IMR-90 (cell line): Measurements from ENCODE around the gene EFEMP2. TPM values are rescaled to one million over a fixed set of nuclear protein-coding genes. Genes with fewer than 3 reads are reported as not detected.

Source experiments
- ATAC-seq: fragments of 200-7000 bp; cut with Tn5 transposase; 2 replicates; pipeline ENCODE4 v1.9.1; 2020; ENCODE audit warnings: low read depth, mild to moderate bottlenecking, moderate library complexity
- BruUV-seq: library from RNA; stranded (reverse); fragments of 400-500 nt; replicated peaks from 2 replicates; lab custom pipeline; 2021; lab: Mats Ljungman, UMichigan
- CTCF ChIA-PET: fragments of 300-600 bp; formaldehyde crosslinking; extraction: SDS; loops from one replicate; lab custom pipeline; 2021; ENCODE audit warnings: antibody characterized with exemption; lab: Yijun Ruan, JAX
- POLR2A ChIA-PET: fragments of 300-600 bp; sonication (Branson Sonifier 250); formaldehyde crosslinking; loops from one replicate; lab custom pipeline; 2022; ENCODE audit warnings: antibody characterized with exemption; ENCODE audit not compliant: unreplicated experiment; lab: Charles Lee
- DNase-seq: peaks from one replicate; pipeline ENCODE4 v3.0.0; 2013
- H2AFZ ChIP-seq: replicated peaks from 2 replicates; pipeline ENCODE3; 2013; ENCODE audit warnings: low read length, mild to moderate bottlenecking; ENCODE audit not compliant: poor library complexity
- H2AK5ac ChIP-seq: 2 replicates; pipeline ENCODE4 v1.6.1; 2013; ENCODE audit warnings: low read depth, low read length, inconsistent platforms
- H2AK9ac ChIP-seq: replicated peaks from 2 replicates; pipeline ENCODE3; 2013; ENCODE audit warnings: mild to moderate bottlenecking, low read depth, low read length, moderate library complexity; ENCODE audit not compliant: poor library complexity
- H2BK120ac ChIP-seq: 2 replicates; pipeline ENCODE4 v1.6.1; 2013; ENCODE audit warnings: low read depth, low read length, inconsistent platforms
- H2BK15ac ChIP-seq: 3 replicates; pipeline ENCODE4 v1.6.1; 2013; ENCODE audit warnings: low read depth, low read length, inconsistent platforms
- H2BK20ac ChIP-seq: 2 replicates; pipeline ENCODE4 v1.6.1; 2013; ENCODE audit warnings: low read depth, mild to moderate bottlenecking, inconsistent platforms, low read length, moderate library complexity
- H2BK5ac ChIP-seq: 2 replicates; pipeline ENCODE4 v1.6.1; 2013; ENCODE audit warnings: mild to moderate bottlenecking, low read depth, low read length, inconsistent platforms; ENCODE audit not compliant: poor library complexity, severe bottlenecking
- H3K14ac ChIP-seq: replicated peaks from 2 replicates; pipeline ENCODE4 v1.6.1; 2013; ENCODE audit warnings: low read depth, low read length, inconsistent platforms
- H3K18ac ChIP-seq: 2 replicates; pipeline ENCODE4 v1.6.1; 2013; ENCODE audit warnings: low read depth, low read length, control low read depth
- H3K23ac ChIP-seq: 2 replicates; pipeline ENCODE4 v1.6.1; 2013; ENCODE audit warnings: low read depth, low read length, inconsistent platforms
- H3K27ac ChIP-seq: 2 replicates; pipeline ENCODE4 v1.5.1; 2013; ENCODE audit warnings: mild to moderate bottlenecking, control low read depth, low read length; ENCODE audit not compliant: insufficient read depth
- H3K27me3 ChIP-seq: 2 replicates; pipeline ENCODE4 v1.6.1; 2013; ENCODE audit warnings: low read length; ENCODE audit not compliant: control insufficient read depth, insufficient read depth
- H3K36me3 ChIP-seq: 2 replicates; pipeline ENCODE4 v1.6.1; 2013; ENCODE audit warnings: low read length, mixed read lengths; ENCODE audit not compliant: control insufficient read depth, insufficient read depth
- H3K4ac ChIP-seq: 2 replicates; pipeline ENCODE4 v1.6.1; 2013; ENCODE audit warnings: low read depth, low read length, inconsistent platforms
- H3K4me1 ChIP-seq: 2 replicates; pipeline ENCODE4 v1.6.1; 2013; ENCODE audit warnings: low read length, mixed read lengths; ENCODE audit not compliant: control insufficient read depth, insufficient read depth
- H3K4me2 ChIP-seq: 2 replicates; pipeline ENCODE4 v1.6.1; 2013; ENCODE audit warnings: low read depth, mild to moderate bottlenecking, control low read depth, low read length, moderate library complexity
- H3K4me3 ChIP-seq: 2 replicates; pipeline ENCODE4 v1.5.1; 2013; ENCODE audit warnings: low read depth, mild to moderate bottlenecking, control low read depth, low read length, moderate library complexity; ENCODE audit not compliant: insufficient read depth
- H3K56ac ChIP-seq: 2 replicates; pipeline ENCODE4 v1.6.1; 2013; ENCODE audit warnings: low read length, inconsistent platforms; ENCODE audit not compliant: insufficient read depth; ENCODE audit errors: extremely low read depth
- H3K79me1 ChIP-seq, 2 experiments: 2 replicates each; pipeline ENCODE4 v1.6.1; 2013; ENCODE audit warnings: low read length in 2 of 2, inconsistent platforms in 1 of 2, low read depth in 1 of 2
- H3K9ac ChIP-seq: 2 replicates; pipeline ENCODE4 v1.6.1; 2013; ENCODE audit warnings: low read depth, low read length, control low read depth
- H3K9me1 ChIP-seq: 2 replicates; pipeline ENCODE4 v1.6.1; 2013; ENCODE audit warnings: low read length, inconsistent platforms; ENCODE audit not compliant: insufficient read depth
- H3K9me3 ChIP-seq: 2 replicates; pipeline ENCODE4 v1.6.1; 2013; ENCODE audit warnings: low read length; ENCODE audit not compliant: control insufficient read depth, insufficient read depth
- H4K20me1 ChIP-seq: 2 replicates; pipeline ENCODE4 v1.6.1; 2013; ENCODE audit warnings: low read length, inconsistent platforms; ENCODE audit not compliant: insufficient read depth
- H4K5ac ChIP-seq: 2 replicates; pipeline ENCODE4 v1.6.1; 2013; ENCODE audit warnings: mild to moderate bottlenecking, low read depth, low read length, control low read depth
- H4K8ac ChIP-seq, 2 experiments: 2 replicates each; pipeline ENCODE4 v1.6.1; 2013; ENCODE audit warnings: low read depth in 2 of 2, low read length in 2 of 2, control low read depth in 1 of 2, inconsistent platforms in 1 of 2
- H4K91ac ChIP-seq: 2 replicates; pipeline ENCODE4 v1.6.1; 2013; ENCODE audit warnings: low read depth, low read length, inconsistent platforms; ENCODE audit not compliant: insufficient read depth
- BHLHE40 ChIP-seq: fragments of 150-350 bp; IDR thresholded peaks from 2 replicates; pipeline ENCODE4 v1.6.1; 2016; ENCODE audit warnings: mild to moderate bottlenecking, low read depth, low read length
- CEBPB ChIP-seq: IDR thresholded peaks from 2 replicates; pipeline ENCODE4 v1.6.1; 2012; ENCODE audit warnings: low read depth, low read length, improper control_type of control experiment
- CHD1 ChIP-seq: IDR thresholded peaks from 2 replicates; pipeline ENCODE4 v1.6.1; 2012; ENCODE audit warnings: low read depth, low read length, improper control_type of control experiment
- FOS ChIP-seq: fragments of 150-350 bp; IDR thresholded peaks from 2 replicates; pipeline ENCODE4 v1.6.1; 2016; ENCODE audit warnings: low read depth, low read length
- MAFK ChIP-seq: IDR thresholded peaks from 2 replicates; pipeline ENCODE4 v1.6.1; 2012; ENCODE audit warnings: low read depth, low read length, improper control_type of control experiment
- MAZ ChIP-seq: IDR thresholded peaks from 2 replicates; pipeline ENCODE4 v1.6.1; 2012; ENCODE audit warnings: low read depth, mild to moderate bottlenecking, low read length, improper control_type of control experiment, moderate library complexity, borderline replicate concordance
- MXI1 ChIP-seq: IDR thresholded peaks from 2 replicates; pipeline ENCODE4 v1.6.1; 2012; ENCODE audit warnings: low read depth, mild to moderate bottlenecking, low read length, moderate library complexity, borderline replicate concordance
- NFE2L2 ChIP-seq: fragments of 150-350 bp; IDR thresholded peaks from 2 replicates; pipeline ENCODE4 v1.6.1; 2016; ENCODE audit warnings: low read depth, mild to moderate bottlenecking, low read length
- POLR2A ChIP-seq: IDR thresholded peaks from 2 replicates; pipeline ENCODE4 v1.6.1; 2012; ENCODE audit warnings: mild to moderate bottlenecking, low read depth, low read length
- RAD21 ChIP-seq: IDR thresholded peaks from 2 replicates; pipeline ENCODE4 v1.6.1; 2012; ENCODE audit warnings: low read length, improper control_type of control experiment
- RCOR1 ChIP-seq: IDR thresholded peaks from 2 replicates; pipeline ENCODE4 v1.6.1; 2012; ENCODE audit warnings: mild to moderate bottlenecking, low read length, improper control_type of control experiment; ENCODE audit not compliant: insufficient replicate concordance
- RFX5 ChIP-seq: IDR thresholded peaks from 2 replicates; pipeline ENCODE4 v1.8.0; 2012; ENCODE audit warnings: low read depth, mild to moderate bottlenecking, low read length, moderate library complexity
- SMC3 ChIP-seq: fragments of 150-350 bp; IDR thresholded peaks from 2 replicates; pipeline ENCODE4 v1.6.1; 2016; ENCODE audit warnings: low read depth, mild to moderate bottlenecking, antibody characterized with exemption, low read length, moderate library complexity
- WGBS, 2 experiments: methylation state at CpG; one replicate each; pipeline versions ENCODE4 v1.1.5 to v1.1.7; 2013; ENCODE audit warnings: missing lambda C conversion rate in 2 of 2; ENCODE audit not compliant: insufficient read length in 1 of 2; ENCODE audit errors: extremely low coverage in 2 of 2; 5-methylcytosine and 5-hydroxymethylcytosine counted together
- dilution Hi-C: fragments of 300-500 bp; cut with HindIII; formaldehyde crosslinking; loops from one replicate; pipeline ENCODE4 v1.14.3; 2018; ENCODE audit warnings: low sequenced_read_pairs; ENCODE audit not compliant: unreplicated experiment
- in situ Hi-C: fragments of 300-500 bp; cut with MboI; formaldehyde crosslinking; loops from 3 replicates; pipeline ENCODE4 v1.14.3; 2019; ENCODE audit warnings: low sequenced_read_pairs, inconsistent platforms, mixed read lengths
- intact Hi-C: fragments of 100-400 bp; cut with micrococcal nuclease; formaldehyde crosslinking; loops from 2 replicates; pipeline ENCODE4 v1.10.0; 2022
- polyA plus RNA-seq, 3 experiments: library from polyadenylated mRNA; depleted of rRNA; stranded (reverse); fragments of >200 nt; gene quantifications; 2 replicates each; pipeline ENCODE4 v1.2.3, GENCODE V29; 2012; ENCODE audit warnings: low replicate concordance in 1 of 3
- total RNA-seq: library from RNA; depleted of rRNA; stranded (reverse); fragments of >200 nt; gene quantifications from 2 replicates; pipeline ENCODE4 v1.2.3, GENCODE V29; 2012
- TF ChIP-seq, protein P1 (sequence below): fragments of 150-350 bp; IDR thresholded peaks from 2 replicates; pipeline ENCODE4 v1.6.1; 2016; ENCODE audit warnings: low read depth, mild to moderate bottlenecking, low read length, moderate library complexity, borderline replicate concordance
- TF ChIP-seq, protein P2 (sequence below): fragments of 150-350 bp; IDR thresholded peaks from 2 replicates; pipeline ENCODE4 v1.6.1; 2017; ENCODE audit warnings: mild to moderate bottlenecking, antibody characterized with exemption, low read length, low read depth
- TF ChIP-seq, protein P3 (sequence below): conservative IDR thresholded peaks from 2 replicates; pipeline ENCODE4 v1.5.1; 2012; ENCODE audit warnings: mild to moderate bottlenecking, low read depth, low read length, improper control_type of control experiment

The EFEMP2 gene
- total and polyA plus RNA-seq, 2 of the 4 experiments (the other 2 are of a cell fraction), result 62.7 to 431 TPM

DNA sequence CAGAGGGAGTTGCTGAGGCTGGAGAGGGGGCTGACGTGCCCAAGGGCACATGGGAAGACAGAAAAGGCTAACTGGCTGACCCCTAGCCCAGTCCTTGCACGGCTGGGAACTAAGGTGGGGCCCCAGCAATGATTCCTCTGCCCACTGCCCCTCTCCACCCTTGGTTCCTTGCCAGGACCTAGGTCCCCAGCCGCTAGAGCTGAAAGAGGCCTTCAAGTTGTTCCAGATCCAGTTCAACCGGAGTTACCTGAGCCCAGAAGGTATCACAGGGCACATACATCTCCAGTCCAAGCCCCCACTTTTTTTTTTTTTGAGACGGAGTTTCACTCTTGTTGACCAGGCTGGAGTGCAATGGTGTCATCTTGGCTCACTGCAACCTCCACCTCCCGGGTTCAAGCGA lies 7.4 kb upstream of the EFEMP2 start:
- Histone ChIP-seq H3K4me1 (no peaks in the 10 kb centered on the region; the same call in 1 of the 2 replicates), H3K4ac (no peak overlapping the region), H3K27ac (no peak overlapping the region), H2BK120ac (no peak overlapping the region), H4K91ac (no peak overlapping the region), H3K36me3 (peaks cover 27% of the 10 kb centered on the region), H3K56ac (no peak overlapping the region), H2BK15ac (no peak overlapping the region), H4K8ac (no peak overlapping the region), H3K9me1 (peaks cover 8% of the 10 kb centered on the region), H3K79me1 (peaks cover 9 to 23% of the 10 kb centered on the region in 2 experiments), H3K18ac (no peak overlapping the region), H2AFZ (no peak overlapping the region), H3K27me3 (no peaks in the 10 kb centered on the region), H2AK5ac (no peak overlapping the region), H2BK5ac (no peak overlapping the region), H4K5ac (no peak overlapping the region), H3K9me3 (no peaks in the 10 kb centered on the region), H2BK20ac (no peak overlapping the region), H2AK9ac (peak overlapping the region; percentile 50), H3K14ac (no peak overlapping the region), H3K9ac (no peak overlapping the region), H3K4me2 (no peak overlapping the region), H3K23ac (no peak overlapping the region), H3K4me3 (no peak overlapping the region), H4K20me1 (peaks cover 12% of the 10 kb centered on the region; the same call in 1 of the 2 replicates)
- DNase-seq (no peak), ATAC-seq (no peak)
- no peak for TF ChIP-seq RAD21
- no peak for TF ChIP-seq BHLHE40
- TF ChIP-seq, protein P1, sequence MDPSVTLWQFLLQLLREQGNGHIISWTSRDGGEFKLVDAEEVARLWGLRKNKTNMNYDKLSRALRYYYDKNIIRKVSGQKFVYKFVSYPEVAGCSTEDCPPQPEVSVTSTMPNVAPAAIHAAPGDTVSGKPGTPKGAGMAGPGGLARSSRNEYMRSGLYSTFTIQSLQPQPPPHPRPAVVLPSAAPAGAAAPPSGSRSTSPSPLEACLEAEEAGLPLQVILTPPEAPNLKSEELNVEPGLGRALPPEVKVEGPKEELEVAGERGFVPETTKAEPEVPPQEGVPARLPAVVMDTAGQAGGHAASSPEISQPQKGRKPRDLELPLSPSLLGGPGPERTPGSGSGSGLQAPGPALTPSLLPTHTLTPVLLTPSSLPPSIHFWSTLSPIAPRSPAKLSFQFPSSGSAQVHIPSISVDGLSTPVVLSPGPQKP, result no peak
- TF ChIP-seq CEBPB, result no peak
- TF ChIP-seq, protein P2, sequence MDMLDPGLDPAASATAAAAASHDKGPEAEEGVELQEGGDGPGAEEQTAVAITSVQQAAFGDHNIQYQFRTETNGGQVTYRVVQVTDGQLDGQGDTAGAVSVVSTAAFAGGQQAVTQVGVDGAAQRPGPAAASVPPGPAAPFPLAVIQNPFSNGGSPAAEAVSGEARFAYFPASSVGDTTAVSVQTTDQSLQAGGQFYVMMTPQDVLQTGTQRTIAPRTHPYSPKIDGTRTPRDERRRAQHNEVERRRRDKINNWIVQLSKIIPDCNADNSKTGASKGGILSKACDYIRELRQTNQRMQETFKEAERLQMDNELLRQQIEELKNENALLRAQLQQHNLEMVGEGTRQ, result no peak
- TF ChIP-seq FOS, result no peak
- TF ChIP-seq RFX5, result no peak
- no peak for TF ChIP-seq MXI1
- no peak for TF ChIP-seq CHD1
- no peak for TF ChIP-seq SMC3
- no peak for TF ChIP-seq RCOR1
- TF ChIP-seq MAFK, result no peak
- TF ChIP-seq, protein P3, sequence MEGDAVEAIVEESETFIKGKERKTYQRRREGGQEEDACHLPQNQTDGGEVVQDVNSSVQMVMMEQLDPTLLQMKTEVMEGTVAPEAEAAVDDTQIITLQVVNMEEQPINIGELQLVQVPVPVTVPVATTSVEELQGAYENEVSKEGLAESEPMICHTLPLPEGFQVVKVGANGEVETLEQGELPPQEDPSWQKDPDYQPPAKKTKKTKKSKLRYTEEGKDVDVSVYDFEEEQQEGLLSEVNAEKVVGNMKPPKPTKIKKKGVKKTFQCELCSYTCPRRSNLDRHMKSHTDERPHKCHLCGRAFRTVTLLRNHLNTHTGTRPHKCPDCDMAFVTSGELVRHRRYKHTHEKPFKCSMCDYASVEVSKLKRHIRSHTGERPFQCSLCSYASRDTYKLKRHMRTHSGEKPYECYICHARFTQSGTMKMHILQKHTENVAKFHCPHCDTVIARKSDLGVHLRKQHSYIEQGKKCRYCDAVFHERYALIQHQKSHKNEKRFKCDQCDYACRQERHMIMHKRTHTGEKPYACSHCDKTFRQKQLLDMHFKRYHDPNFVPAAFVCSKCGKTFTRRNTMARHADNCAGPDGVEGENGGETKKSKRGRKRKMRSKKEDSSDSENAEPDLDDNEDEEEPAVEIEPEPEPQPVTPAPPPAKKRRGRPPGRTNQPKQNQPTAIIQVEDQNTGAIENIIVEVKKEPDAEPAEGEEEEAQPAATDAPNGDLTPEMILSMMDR, result no peak
- TF ChIP-seq POLR2A, result no peak
- TF ChIP-seq MAZ, result no peak
- TF ChIP-seq NFE2L2, result no peak
- 83% methylated on average over 4 of the region's 7 CpGs; no CpG with 5 or more reads in 1 of the 2 experiments for WGBS, 2 experiments
- dilution Hi-C loops, result no loop called here
- intact Hi-C loops, result no loop called here
- no TSS peak for BruUV-seq
- ChIA-PET POLR2A (no interaction called here), CTCF (no interaction called here)
- in situ Hi-C loops, result loop anchor here (5.0 kb wide), 1 partner anchor 107 kb away; no protein-coding TSS in a partner anchor
